Inferior parietal cortex (tissue), 1 donor: ENCODE results near the gene SCN1A.
"Not testable (repeated sequence)": the region's sequence is repeated elsewhere in the genome, so short reads cannot be mapped to it uniquely, and the experiment has no call there.

Source experiments
- DNase-seq: peaks from one replicate; pipeline ENCODE4 v3.0.0-alpha.2; 2016; ENCODE audit errors: extremely low spot score

SCN1A gene

DNA sequence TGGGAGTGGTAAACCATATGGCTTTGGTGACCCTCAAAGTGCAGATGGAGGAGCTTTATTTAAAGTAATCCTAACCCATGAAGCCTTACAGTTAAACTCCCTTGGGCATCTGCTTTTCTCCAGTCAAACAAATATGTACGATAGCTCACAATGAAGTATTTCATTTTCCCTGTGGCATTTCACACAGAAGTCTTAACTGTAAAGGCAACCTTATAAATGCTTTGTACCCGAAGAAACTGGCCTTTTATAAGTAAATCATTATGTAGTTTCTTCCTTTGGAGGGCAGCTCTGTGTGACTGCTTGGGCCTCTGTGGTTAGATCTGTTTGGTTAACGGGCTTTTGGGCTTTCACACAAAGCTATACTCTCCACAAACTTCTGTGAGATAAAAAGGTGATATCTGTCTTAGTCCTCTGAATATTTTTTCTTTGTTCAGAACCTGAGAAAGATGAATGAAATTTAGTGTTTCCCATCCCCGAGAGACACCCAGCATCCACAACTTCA is 46.6 kb downstream of the SCN1A start:
- DNase-seq: no peak

DNA sequence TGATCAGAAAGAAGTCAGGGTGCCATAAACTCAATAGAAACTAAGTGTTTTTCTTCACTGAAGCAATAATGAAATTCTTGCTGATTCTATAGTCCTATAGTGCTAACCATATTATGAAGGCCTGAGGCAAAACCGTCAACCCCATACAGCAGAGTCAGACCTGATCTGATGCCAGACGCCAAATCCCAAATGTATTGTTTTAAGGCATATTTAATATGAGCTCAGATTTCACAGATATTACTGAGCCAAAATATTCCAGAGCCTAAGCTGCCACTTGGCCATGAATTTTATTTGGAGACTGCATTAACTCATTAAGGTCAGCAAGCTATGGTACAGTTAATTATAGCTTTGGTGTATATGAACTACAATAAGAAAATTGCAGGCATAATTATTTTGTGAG is 53.4 kb downstream of the SCN1A start:
- DNase-seq: no peak

DNA sequence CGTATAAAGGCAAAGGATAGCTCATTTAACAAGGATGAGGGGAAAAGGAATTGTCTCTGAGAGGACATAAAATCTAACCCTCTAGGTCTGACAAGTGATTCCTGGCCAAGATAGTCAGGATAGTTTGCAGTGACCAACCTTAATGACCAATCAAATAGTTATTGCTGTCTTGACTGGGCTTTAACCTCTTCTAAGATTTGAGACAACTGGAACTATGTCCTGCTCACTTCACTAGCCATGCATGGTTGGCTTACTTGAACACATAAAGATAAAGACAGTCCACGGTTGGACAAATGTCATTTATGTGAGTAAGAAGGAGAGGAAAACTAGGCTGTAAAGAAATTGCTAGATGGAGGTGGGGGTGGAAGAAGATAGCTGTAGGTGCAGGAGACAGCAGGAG is 53.8 kb downstream of the SCN1A start:
- DNase-seq: no peak

DNA sequence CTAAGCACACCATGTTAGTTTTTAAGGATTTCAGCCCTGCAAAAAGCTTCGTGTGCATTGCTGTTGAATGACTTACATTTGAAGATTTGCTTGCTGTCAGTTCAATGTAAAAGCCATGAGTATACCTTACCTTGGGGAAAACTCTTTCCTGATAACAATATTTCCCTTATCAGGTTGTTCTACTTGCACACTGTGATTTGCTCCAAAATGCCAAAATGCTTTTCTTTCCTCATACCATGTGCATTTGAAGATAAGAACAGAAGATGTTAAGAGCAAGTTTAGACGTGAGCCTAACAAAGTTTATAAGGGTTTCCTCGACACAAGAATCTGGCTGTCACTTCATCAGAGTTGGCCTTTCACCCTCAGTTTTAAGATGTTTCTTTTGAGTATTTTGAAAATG is 57.6 kb downstream of the SCN1A start:
- DNase-seq: no peak

DNA sequence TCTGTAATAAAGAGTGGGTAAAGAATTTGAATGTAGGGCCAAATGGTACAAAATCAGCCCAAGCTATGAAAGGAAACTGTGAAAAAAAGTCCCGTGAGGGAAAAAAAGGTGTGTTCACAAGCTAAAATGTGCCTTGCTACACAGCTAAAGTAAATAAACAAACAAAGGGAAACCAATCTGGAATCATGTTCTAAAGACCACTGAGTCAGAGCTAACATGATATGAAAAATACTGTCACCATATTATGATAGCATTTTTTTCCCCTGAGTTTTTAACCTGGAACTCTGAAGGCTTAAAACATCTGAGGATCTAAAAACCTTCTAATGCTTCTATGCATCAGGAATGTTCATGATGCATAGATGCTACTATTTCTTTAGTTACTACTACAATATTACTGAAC is 58.8 kb downstream of the SCN1A start:
- DNase-seq: no peak

DNA sequence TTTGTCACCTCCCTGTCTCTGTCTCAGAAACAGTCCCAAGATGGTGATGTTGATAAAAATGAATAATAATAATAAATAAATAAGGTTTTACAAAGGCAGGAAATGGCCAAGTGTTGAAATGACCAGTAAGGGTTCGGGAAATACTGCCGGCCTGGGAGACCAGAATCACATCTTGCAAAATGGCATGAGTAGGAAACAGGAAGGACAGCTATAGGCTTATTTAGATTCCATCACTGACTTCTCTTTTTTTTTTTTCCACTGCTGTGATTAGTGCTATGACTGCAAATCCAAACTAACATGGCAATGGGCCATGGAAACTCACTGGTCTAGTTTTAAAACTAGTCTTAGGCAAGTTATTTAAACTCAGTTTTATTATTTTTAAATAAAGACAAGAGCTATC is 60.6 kb downstream of the SCN1A start:
- DNase-seq: no peak

DNA sequence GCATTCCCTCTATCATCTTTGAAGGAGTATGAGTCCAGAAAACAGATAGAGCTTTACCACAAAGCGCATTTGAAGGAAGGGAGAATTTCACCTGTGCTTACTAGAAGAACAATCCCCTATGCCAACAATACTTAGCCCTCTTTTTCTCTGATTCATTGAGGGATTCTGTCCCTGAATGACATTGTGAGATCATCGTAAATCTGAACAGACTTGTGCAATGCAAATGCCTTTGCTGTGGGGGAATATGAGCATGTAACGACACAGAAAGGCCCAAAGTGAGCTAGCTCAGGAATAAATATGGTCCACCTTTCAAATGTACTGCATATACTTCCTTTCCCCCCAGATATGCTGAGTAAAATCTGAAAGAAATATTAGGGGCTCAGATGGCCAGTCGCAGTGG is 67.6 kb downstream of the SCN1A start:
- DNase-seq: no peak

DNA sequence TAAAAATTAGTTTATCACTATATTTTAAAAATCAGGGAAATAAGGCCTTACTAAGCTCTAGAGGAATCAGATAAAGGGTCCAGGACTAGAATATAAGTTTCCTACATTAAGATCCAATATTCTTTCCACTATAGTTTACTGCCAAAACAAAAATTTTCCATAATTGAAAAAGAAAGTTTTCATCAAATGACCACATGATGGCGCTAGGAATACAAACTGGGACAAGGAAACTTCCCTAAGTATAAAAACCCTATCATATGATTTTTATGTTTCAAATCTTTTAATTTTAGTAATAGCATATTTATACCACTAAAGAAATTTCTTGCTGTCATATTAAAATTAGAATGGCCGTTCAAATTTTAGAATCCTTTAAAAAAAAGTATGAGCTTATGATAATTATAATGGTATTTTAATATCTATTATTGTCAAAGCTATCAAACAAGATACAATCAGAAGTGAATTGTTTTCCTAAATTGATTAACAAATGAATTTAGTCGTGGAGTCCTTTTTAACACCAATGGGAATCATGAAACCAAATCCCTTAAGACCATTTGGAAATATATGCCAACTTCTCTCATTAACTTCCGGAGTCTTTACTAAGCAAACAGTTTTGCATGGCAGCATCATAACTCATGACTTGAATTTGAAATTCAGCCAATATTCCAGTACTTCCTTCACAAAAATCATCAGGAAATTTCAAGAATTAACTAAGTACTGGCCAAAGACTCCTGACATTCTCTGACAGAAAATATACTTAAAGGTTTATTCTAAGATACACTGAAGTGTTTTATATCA is 70.3 kb downstream of the SCN1A start:
- DNase-seq: peak; percentile 63

DNA sequence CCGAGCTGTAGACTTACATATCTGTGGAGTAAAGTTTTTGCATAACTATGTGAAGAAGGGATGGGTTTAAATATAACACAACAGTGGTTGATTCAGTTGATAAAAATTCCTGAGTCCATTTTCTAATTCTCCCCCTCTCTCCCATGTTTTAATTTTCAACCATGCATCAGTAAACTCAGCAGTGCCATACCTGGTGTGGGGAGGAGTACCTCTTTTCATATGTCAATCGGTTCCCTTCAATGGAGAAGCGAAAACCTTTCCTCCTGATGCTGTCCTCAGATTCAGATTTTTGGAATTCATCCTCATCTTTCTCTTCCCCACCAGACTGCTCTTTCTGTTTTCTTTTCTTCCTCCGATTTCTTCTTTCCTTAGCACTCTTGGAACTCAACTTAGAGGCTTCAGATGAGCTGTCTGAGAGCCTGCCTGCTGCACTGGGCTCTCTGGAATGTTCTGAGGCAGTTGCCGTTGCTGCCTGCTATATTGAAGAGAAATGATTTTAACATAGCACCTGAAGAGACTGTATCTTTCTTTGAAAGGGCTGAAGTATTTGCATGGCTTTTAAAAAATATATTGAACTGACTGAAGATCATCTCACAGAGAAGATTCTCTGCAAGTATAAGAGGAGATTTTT is 82.9 kb downstream of the SCN1A start:
- no peak for DNase-seq

DNA sequence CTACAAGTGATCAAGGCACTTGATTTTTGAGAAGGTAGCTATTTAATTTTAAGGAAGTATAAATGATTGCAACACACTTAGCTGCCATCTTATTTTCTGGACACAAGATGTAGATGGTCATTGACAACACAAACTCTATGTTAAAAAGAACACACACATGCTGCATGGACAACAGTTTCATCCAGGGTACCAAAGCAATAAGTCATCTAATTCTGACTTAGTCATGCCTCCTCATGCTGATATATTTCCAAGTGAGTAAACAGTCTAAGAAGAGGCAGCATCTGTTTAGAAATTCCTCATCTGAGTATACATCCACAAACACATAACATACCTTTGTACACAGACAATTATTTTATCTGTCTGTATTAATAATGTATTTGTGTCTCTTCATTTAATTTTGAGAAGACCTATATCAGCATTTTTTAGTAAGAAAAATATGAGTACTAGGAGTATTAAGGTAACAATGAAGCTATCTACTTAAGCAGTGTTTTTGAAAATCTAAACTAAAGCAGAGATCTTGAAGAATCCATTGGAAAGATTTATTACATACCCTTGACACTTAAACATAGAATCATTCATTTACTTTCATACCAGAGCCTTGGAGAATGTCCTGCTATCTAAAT is 84.9 kb downstream of the SCN1A start:
- no peak for DNase-seq

DNA sequence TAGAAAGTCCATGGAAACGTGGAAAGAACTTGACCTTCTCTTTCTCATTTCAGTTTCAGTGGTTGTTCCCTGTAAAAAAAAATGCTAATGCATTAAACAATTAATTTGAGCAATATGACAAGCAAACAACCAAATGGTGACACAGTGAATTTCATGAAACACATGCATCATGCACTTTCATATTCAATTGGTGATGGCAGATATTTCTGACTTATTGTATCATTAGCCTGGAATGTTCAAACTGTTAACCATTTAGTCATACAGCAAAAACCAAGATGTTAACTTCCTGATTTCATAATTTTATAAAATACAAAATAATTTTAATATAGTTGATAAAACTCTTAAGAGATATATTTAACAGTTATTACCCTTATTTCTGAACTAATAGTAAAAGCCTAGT is 85.5 kb downstream of the SCN1A start:
- no peak for DNase-seq

DNA sequence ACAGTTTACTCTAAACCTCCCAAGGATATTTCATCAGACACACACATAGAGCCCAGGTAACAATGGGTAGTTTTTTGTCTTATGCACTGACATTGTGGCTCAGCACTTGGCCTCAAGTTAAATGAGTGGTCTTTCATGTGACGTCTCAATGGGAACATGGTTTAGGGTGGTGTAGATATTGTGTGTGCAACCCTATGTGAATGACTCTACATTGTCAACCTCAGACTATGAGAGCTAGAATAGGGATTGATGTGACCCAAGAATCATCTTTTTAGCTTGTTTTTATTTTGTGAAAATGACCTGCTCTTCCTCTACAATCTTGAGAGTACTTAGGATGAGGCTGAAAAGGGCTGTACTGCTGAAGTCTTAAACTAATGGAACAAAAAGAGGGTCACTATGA is 86.2 kb downstream of the SCN1A start:
- no peak for DNase-seq

DNA sequence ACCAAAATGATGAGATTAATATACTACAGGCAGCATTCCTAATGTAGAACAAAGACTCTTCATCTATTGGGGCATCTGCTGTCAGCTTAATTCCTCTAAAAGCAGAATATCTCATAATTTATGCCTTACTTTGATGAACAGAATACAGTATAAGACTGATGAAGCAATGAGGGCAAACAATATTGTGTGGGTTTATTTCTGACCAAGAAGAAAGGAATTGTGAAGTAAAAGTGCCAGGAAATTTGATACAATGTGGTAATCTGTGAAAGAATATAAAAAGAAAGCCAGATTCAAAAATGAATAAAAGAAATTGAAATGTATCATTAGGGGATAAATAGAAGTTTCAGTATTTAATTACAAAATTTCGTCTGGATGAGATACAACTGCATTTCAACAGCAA is 95.5 kb downstream of the SCN1A start:
- no peak for DNase-seq

DNA sequence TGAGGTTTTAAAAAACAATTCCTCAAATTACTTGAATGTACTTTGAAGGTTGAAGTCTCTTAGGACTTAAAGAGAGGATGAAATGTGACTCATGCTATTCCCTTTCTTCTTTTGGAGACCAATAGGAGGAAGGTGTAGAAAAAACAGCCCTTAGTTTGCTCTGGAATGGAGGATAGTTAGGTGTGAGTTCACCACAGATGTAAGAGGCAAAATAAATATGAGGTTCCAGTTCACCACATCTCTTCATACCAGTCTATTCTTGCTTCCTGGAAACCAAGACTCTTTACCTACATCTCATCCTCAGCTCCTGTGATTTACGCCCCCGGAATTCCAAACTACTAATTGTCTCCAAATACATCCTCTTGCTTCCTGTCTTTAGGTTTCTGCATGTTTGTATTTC is 96.8 kb downstream of the SCN1A start:
- DNase-seq: no peak

DNA sequence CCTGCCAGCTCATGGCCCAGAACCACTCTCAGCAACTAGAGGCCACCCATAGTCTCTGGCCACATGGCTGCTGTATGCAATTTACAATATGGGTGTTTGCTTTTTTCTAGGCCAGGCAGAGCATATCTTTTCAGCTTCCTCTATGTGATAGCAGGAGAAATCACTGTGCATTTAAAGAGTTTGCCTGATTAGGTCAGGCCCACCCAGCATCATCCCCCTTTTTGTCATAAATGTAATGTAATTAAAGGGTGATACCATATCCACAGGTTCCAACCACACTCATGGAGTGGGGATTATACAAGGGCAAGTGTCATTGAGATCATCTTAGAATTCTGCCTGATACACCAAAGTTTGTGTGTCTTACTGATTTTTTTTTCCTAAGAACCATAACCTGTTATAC is 102.5 kb downstream of the SCN1A start:
- no peak for DNase-seq

DNA sequence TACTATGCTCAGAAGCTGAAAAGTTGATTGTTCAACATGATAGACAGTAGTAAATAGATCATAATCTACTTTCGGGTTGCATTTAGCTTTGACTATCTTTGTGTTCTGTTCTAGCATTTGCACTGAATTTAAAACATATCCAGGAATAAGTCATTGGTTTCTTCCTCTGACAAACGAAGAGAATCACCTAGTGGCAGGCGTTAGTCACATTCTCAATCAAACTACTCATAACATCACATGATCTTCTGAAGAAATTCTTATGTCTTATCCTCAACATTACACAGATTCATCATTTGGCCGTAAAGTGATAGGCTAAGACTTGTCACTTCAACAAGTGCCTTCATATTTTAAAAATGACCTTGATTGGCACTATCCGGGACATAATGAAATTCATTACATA is 110.6 kb downstream of the SCN1A start:
- DNase-seq: no peak

DNA sequence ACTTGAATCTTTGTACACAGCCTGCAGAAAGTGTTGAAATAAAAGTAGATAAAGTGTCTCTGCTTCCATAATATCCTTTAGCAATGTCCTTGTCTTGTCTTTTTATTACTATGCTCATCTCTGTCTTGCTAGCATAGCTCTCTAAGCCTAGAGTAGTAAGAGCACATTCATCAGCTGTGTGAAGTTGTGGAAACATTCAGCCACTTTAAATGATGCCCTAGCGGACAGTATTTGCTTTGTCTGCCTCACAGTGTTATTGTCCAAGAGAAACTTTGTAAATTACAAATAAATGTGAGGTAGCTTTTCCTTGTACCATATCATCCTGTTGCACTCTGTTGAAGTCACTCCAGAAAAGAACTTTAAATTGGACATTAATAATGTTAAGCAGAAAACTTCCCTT is 113.9 kb downstream of the SCN1A start:
- DNase-seq: no peak

DNA sequence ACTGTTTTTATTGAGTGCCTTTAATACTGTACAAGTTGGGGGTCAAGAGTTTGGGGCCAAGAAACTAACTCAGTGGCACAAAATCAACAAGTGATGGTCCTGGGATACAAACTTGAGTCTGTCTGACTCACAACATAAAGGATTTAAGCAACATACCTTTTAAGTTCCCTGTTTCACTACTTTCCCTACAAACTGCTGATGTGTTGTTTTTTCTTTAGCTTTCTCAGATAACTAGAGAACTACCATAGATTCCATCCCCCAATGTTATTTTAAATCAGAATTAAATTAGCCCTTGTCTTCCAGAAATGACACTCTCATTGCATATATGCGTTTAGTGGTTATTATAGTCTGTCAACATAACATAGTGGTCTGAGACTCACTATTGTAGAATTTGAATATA is 116.2 kb downstream of the SCN1A start:
- DNase-seq: no peak

DNA sequence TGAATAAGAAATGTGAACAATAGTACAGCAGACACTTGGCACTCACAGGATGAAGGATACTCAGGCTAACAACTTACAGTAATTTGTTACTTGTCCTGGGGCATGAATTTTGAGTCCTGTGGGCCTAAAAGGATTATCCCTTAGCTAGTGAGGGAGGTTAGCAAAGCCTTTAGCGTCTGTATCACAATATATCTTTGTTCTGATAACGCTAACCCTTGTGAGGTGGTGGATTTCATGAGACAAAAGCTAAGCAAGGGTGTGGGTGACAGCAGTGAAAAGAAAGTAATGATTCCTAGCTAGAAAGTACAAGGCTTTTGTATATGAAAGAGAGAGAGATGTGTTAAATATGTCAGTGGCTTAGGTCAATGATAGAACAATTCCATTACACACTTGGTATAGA is 127.4 kb downstream of the SCN1A start:
- DNase-seq: no peak

DNA sequence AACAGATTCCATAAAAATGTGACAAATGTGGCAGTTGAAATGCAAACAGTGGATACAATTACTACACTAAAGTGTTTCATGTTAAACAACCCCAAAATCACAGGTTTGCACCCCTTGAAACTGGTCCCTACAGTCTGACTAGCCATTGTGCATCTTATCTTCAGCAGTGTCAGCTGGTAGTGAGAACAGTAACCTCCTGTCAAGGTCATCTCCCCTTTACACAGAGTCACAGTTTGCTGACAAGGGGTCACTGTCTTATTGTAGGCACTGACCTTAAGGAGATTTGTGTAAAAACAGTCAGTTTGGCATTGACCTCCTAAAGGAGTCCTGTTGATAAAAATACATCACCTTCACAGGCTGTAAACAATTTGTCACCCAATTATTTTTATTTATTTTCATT is 137.0 kb downstream of the SCN1A start:
- DNase-seq: no peak

DNA sequence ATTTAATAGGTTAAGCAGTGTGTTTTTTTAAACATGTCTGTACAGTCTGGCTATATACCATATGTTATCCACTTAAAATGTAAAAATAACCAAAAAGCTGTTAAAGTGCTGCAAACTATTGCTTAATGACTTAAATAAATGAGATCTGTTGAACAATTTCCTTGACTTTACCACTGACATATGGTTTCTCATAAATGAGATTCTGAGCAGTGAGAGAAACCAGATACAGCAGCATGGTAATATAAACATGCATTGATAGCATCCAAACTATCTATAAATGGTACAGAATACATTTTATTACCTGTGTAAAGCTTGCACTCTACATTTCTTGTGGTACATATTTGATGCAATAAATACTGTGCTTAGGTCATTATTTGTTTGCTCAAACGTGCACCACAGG is 138.0 kb downstream of the SCN1A start:
- DNase-seq: no peak

DNA sequence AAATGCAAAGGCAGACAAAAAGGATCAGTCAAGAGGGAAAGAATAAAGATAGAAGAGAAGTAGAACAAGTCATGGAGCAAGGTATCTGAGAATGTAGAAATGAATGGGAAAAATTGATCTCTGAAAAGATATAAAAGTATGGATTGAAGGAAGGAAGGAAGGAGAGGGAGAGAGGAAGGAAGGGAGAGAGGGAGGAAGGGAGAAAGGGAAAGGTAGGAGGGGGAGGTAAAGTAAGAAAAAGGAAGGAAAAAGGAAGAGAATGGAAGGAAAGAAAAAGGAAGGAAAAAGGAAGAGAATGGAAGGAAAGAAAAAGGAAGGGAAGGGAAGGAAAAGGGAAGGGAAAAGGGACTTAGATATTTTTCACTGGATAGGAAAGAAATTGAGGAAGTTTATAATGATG is 142.7 kb downstream of the SCN1A start:
- no peak for DNase-seq

DNA sequence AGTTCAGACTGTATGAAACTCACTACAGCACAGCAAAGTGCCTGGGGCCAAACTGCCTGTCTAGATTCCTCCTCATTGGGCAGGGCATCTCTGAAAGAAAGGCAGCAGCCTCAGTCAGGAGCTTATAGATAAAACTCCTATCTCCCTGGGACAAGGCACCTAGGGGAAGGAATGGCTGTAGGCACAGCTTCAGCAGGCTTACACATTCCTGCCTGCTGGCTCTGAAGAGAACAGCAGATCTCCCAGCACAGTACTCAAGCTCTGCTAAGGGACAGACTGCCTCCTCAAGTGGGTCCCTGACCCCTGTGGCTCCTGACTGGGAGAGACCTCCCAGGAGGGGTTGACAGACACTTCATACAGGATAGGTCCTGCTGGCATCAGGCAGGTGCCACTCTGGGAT is 155.7 kb downstream of the SCN1A start:
- not testable (repeated sequence) for DNase-seq
